T-helper 17 cell (primary cell): ENCODE measurements around the gene EID2B. TPM values are rescaled to one million over a fixed set of nuclear protein-coding genes. Genes with fewer than 3 reads are reported as not detected.

Experiments used
- ATAC-seq: fragments of 150-1000 bp; cut with Tn5 transposase; 2 replicates; pipeline ENCODE4 v1.10.0; 2021; ENCODE audit warnings: mild to moderate bottlenecking, moderate library complexity
- DNase-seq, 3 donors: peaks; one replicate each; pipeline versions ENCODE4 v3.0.0 to v3.0.0-alpha.2; 2020 to 2021
- H3K9me3 ChIP-seq: one replicate; pipeline ENCODE4 v1.7.0; 2013; ENCODE audit warnings: low read length, mild to moderate bottlenecking; ENCODE audit not compliant: control insufficient read depth, poor library complexity, severe bottlenecking
- H3K27ac Mint-ChIP-seq: one replicate; pipeline ENCODE4 v1.8.0; 2022; ENCODE audit warnings: mild to moderate bottlenecking, moderate library complexity, mixed read lengths
- H3K27me3 Mint-ChIP-seq: one replicate; pipeline ENCODE4 v1.8.0; 2022; ENCODE audit warnings: mixed read lengths
- H3K36me3 Mint-ChIP-seq: one replicate; pipeline ENCODE4 v1.8.0; 2022; ENCODE audit warnings: low read depth, mixed read lengths
- H3K4me1 Mint-ChIP-seq: one replicate; pipeline ENCODE4 v1.8.0; 2022; ENCODE audit warnings: mild to moderate bottlenecking, mixed read lengths
- H3K4me3 Mint-ChIP-seq: one replicate; pipeline ENCODE4 v1.8.0; 2022; ENCODE audit warnings: mild to moderate bottlenecking, moderate library complexity, mixed read lengths
- total RNA-seq, 4 donors: library from RNA in 2 of 4; stranded (reverse) in 2 of 4; gene quantifications; one replicate each; pipeline ENCODE4 v1.2.3 and lab custom pipeline; 2022 to 2026

The EID2B gene
- total RNA-seq, 2 donors from 2014 or later = 3.9 to 4.9 TPM

GRCh38 chr19:39501340-39501739 lies 31.3 kb downstream of the EID2B start:
- H3K9me3 ChIP-seq = no peaks in the 10 kb centered on the region
- Mint-ChIP-seq H3K36me3 (peaks cover 18% of the 10 kb centered on the region), H3K4me3 (no peak overlapping the region), H3K27ac (no peak overlapping the region), H3K27me3 (peaks cover 76% of the 10 kb centered on the region), H3K4me1 (peaks cover 35% of the 10 kb centered on the region)
- ATAC-seq (no peak), DNase-seq (no peak)

GRCh38 chr19:39500543-39500942 lies 32.1 kb downstream of the EID2B start:
- H3K9me3 ChIP-seq = no peaks in the 10 kb centered on the region
- Mint-ChIP-seq H3K27ac (no peak overlapping the region), H3K4me1 (peaks cover 32% of the 10 kb centered on the region), H3K36me3 (peaks cover 18% of the 10 kb centered on the region), H3K27me3 (peaks cover 74% of the 10 kb centered on the region), H3K4me3 (peak overlapping the region; percentile 28)
- ATAC-seq (no peak), DNase-seq (no peak)

DNA sequence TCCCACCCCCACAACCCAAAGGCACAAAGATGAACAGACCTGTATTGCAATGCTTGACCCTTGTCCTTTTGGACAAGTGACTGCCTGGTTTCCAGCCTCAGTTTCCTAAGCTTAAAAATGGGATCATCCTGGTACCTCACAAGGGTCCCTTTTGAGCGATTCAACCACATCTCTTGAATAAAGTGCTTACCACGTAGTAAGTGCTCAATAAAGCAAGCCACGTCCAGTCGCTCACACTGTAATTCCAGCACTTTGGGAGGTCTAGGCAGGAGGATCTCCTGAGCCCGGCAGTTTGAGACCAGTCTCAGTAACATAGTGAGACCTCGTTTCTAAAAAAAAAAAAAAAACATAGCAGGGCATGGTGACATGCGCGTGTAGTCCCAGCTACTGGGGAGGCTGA lies 32.7 kb downstream of the EID2B start:
- Mint-ChIP-seq H3K27ac (no peak overlapping the region), H3K4me1 (peaks cover 32% of the 10 kb centered on the region), H3K36me3 (peaks cover 18% of the 10 kb centered on the region), H3K27me3 (peaks cover 67% of the 10 kb centered on the region), H3K4me3 (peak overlapping the region; percentile 81)
- no peaks in the 10 kb centered on the region for H3K9me3 ChIP-seq
- DNase-seq = no peak
- no peak for ATAC-seq

GRCh38 chr19:39498798-39499642 lies 33.6 kb downstream of the EID2B start, which contains the start of gene DLL3:
TSS of gene DLL3 (plus strand) at chr19:39498947. CDS start at chr19:39498975, 28 bp downstream.
- DNase-seq (no peak), ATAC-seq (no peak)
- Mint-ChIP-seq H3K4me1 (peaks cover 25% of the 10 kb centered on the region), H3K27me3 (peaks cover 58% of the 10 kb centered on the region), H3K36me3 (peaks cover 15% of the 10 kb centered on the region), H3K4me3 (peak within 1 kb of the TSS; percentile 83), H3K27ac (peak within 1 kb of the TSS; percentile 27)
- no peaks in the 10 kb centered on the region for H3K9me3 ChIP-seq

DNA sequence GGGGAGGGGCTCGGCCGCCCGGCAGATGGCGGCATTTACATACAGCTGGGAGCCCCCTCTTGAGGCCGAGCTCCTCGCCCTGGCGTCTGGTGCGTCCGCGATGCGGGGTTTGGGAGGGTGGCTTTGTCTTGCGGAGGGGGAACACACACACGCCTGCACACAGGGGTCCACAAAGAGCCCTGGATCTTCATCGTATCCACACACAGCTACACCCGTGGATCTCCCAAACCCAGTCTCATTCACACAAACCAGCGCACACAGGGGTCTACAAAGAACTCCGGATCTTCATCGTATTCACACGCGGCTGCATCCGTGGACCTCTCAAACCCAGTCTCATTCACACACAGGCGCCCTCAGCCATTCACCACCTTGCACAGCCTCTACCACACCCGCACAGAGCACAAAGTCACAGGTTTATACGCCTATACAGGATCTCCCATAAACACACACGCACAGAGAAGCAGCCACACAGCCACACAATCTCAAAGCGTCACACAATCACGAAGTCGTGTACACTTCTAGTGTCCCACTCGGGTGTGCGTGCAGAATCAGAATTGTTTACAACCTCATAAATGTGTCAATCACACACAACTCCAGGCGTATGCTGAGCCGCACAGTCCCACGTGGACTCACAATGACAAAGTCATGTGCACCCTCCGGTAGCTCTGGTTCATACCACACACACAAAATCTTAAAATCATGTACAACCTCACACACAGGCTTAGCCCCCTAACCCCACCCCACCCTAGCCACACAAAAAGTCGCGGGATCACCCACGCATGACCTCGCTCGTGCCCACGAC lies 34.5 kb downstream of the EID2B start:
- H3K27me3 Mint-ChIP-seq = peaks cover 52% of the 10 kb centered on the region
- H3K9me3 ChIP-seq = no peaks in the 10 kb centered on the region
- DNase-seq (no peak), ATAC-seq (peak; percentile 44)
- H3K4me1 Mint-ChIP-seq = peaks cover 20% of the 10 kb centered on the region
- peak overlapping the region; percentile 83 for H3K4me3 Mint-ChIP-seq
- peaks cover 15% of the 10 kb centered on the region for H3K36me3 Mint-ChIP-seq
- H3K27ac Mint-ChIP-seq = peak overlapping the region; percentile 27

- Mint-ChIP-seq H3K4me3 (no peak overlapping the region), H3K27ac (peak overlapping the region; percentile 27), H3K4me1 (peaks cover 18% of the 10 kb centered on the region), H3K36me3 (peaks cover 15% of the 10 kb centered on the region), H3K27me3 (peaks cover 52% of the 10 kb centered on the region)
- ATAC-seq = no peak
- H3K9me3 ChIP-seq = no peaks in the 10 kb centered on the region
- no peak for DNase-seq
These were observed 35.0 kb downstream of the EID2B start for GRCh38 chr19:39497701-39497995.

- peaks cover 45% of the 10 kb centered on the region for H3K27me3 Mint-ChIP-seq
These were observed 36.6 kb downstream of the EID2B start for GRCh38 chr19:39496063-39496462.

GRCh38 chr19:39494661-39495060 lies 38.0 kb downstream of the EID2B start:
- Mint-ChIP-seq H3K27ac (no peak overlapping the region), H3K27me3 (peaks cover 31% of the 10 kb centered on the region), H3K36me3 (peaks cover 8% of the 10 kb centered on the region), H3K4me1 (peaks cover 12% of the 10 kb centered on the region), H3K4me3 (no peak overlapping the region)
- DNase-seq (no peak), ATAC-seq (no peak)
- no peaks in the 10 kb centered on the region for H3K9me3 ChIP-seq

More at GRCh38 chr19:39496063-39496462, 36.6 kb downstream of the EID2B start:
- ATAC-seq (no peak), DNase-seq (no peak)
- H3K9me3 ChIP-seq = no peaks in the 10 kb centered on the region
- Mint-ChIP-seq H3K4me3 (peak overlapping the region; percentile 15), H3K36me3 (peaks cover 15% of the 10 kb centered on the region), H3K4me1 (peaks cover 18% of the 10 kb centered on the region), H3K27ac (no peak overlapping the region)

DNA sequence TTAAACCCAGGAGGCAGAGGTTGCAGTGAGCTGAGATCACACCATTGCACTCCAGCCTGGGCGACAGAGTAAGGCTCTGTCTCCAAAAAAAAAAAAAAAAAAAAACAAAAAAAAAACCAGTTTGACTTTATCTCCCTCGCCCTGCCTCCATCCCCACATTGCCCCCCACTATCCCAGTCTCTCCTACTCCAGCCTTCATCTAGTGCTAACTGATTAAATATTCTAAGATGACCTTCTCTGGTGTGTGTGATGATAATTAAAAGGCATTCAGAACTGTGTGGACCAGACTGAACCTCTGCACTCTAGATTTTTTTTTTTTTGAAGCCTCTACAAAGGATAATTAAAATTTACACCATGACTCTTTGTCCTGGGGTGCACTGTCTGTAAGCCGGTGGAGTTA lies 39.9 kb downstream of the EID2B start:
- DNase-seq (no peak), ATAC-seq (no peak)
- H3K27ac Mint-ChIP-seq = no peak overlapping the region
- H3K27me3 Mint-ChIP-seq = peaks cover 16% of the 10 kb centered on the region
- H3K4me1 Mint-ChIP-seq = peaks cover 2% of the 10 kb centered on the region
- no peak overlapping the region for H3K4me3 Mint-ChIP-seq
- peaks cover 6% of the 10 kb centered on the region for H3K36me3 Mint-ChIP-seq
- no peaks in the 10 kb centered on the region for H3K9me3 ChIP-seq

DNA sequence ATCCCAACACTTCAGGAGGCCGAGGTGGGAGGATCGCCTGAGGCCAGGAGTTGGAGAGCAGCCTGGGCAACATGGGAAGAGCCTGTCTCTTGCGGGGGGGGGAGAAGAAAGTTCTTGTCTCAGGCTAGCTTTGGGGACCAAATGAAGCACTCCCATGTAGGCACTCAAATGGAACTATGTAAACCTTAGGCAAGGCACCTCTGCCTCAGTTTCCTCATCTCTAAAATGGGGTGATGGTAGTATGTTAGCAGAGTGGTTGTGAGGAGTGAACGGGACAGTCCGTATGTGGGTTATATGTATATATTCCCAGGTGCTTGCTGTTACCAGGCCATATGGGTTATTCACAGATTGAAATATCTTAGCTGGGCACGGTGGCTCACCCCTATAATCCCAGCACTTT lies 40.4 kb downstream of the EID2B start:
- H3K4me3 Mint-ChIP-seq = no peak overlapping the region
- H3K27ac Mint-ChIP-seq = no peak overlapping the region

GRCh38 chr19:39489756-39490155 lies 42.9 kb downstream of the EID2B start:
- Mint-ChIP-seq H3K4me3 (no peak overlapping the region), H3K36me3 (peaks cover 7% of the 10 kb centered on the region), H3K4me1 (peaks cover 6% of the 10 kb centered on the region), H3K27ac (no peak overlapping the region), H3K27me3 (no peaks in the 10 kb centered on the region)
- ATAC-seq = no peak
- no peaks in the 10 kb centered on the region for H3K9me3 ChIP-seq
- DNase-seq = no peak

More for the DNA sequence above, 40.4 kb downstream of the EID2B start:
- Mint-ChIP-seq H3K4me1 (peaks cover 2% of the 10 kb centered on the region), H3K36me3 (peaks cover 6% of the 10 kb centered on the region), H3K27me3 (peaks cover 10% of the 10 kb centered on the region)
- ATAC-seq = no peak
- no peak for DNase-seq
- no peaks in the 10 kb centered on the region for H3K9me3 ChIP-seq

DNA sequence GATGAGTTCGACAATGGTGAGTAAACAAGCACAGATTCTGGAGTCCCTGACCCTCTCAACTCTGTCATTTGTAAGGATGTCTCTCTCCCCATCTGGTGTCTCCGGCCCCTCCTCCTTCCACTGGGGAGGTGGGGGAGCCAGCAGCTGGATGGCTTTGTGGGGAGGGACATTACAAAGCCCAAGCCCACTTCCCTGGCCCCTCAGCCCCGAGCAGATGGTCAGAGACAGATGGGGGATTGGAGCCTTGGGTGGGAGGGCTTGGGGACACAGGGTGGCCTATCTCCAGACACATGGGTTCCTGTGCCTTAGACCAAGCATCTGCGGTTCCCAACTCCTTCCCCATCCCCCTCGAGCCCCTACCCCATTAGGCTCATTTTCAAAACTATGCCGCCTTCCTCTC lies 49.5 kb downstream of the EID2B start:
- peaks cover 3% of the 10 kb centered on the region for H3K36me3 Mint-ChIP-seq
- no peak overlapping the region for H3K27ac Mint-ChIP-seq
- H3K4me1 Mint-ChIP-seq = peaks cover 24% of the 10 kb centered on the region
- no peaks in the 10 kb centered on the region for H3K27me3 Mint-ChIP-seq
- no peak overlapping the region for H3K4me3 Mint-ChIP-seq
- DNase-seq (no peak), ATAC-seq (no peak)
- no peaks in the 10 kb centered on the region for H3K9me3 ChIP-seq

- H3K27me3 Mint-ChIP-seq = no peaks in the 10 kb centered on the region
- H3K36me3 Mint-ChIP-seq = peaks cover 1% of the 10 kb centered on the region
- peak overlapping the region; percentile 94 for H3K4me3 Mint-ChIP-seq
- ATAC-seq (no peak), DNase-seq (no peak)
- H3K4me1 Mint-ChIP-seq = peaks cover 22% of the 10 kb centered on the region
- H3K27ac Mint-ChIP-seq = peak overlapping the region; percentile 97
- no peaks in the 10 kb centered on the region for H3K9me3 ChIP-seq
These were observed 51.0 kb downstream of the EID2B start for GRCh38 chr19:39481676-39482075.
